Liver (tissue), 9 donors: ENCODE data around the gene USF2. TPM values are rescaled to one million over a fixed set of nuclear protein-coding genes. Genes with fewer than 3 reads are reported as not detected.

Source experiments
- DNase-seq: peaks from one replicate; pipeline ENCODE4 v3.0.0-alpha.2; 2017; ENCODE audit warnings: low spot score
- H3K27ac ChIP-seq, 2 donors: one replicate each; pipeline ENCODE4 v1.7.0; 2013; ENCODE audit warnings: inconsistent platforms in 2 of 2, low read length in 2 of 2, control low read depth in 1 of 2, low read depth in 1 of 2, mild to moderate bottlenecking in 1 of 2
- H3K27me3 ChIP-seq, 4 donors: one replicate each; pipeline versions ENCODE4 v1.6.1 to v1.7.0; 2013; ENCODE audit warnings: low read length in 3 of 4, inconsistent platforms in 1 of 4, mild to moderate bottlenecking in 1 of 4, moderate library complexity in 1 of 4; ENCODE audit not compliant: control insufficient read depth in 4 of 4, insufficient read depth in 4 of 4
- H3K36me3 ChIP-seq, 4 donors: one replicate each; pipeline versions ENCODE4 v1.6.1 to v1.7.0; 2013; ENCODE audit warnings: low read length in 3 of 4, mild to moderate bottlenecking in 3 of 4, low read depth in 1 of 4, moderate library complexity in 1 of 4; ENCODE audit not compliant: control insufficient read depth in 4 of 4, insufficient read depth in 3 of 4
- H3K4me1 ChIP-seq, 4 donors: one replicate each; pipeline versions ENCODE4 v1.6.1 to v1.7.0; 2013; ENCODE audit warnings: low read length in 3 of 4, mild to moderate bottlenecking in 3 of 4, moderate library complexity in 1 of 4; ENCODE audit not compliant: control insufficient read depth in 4 of 4, insufficient read depth in 4 of 4
- H3K4me3 ChIP-seq, 3 donors: one replicate each; pipeline versions ENCODE4 v1.6.1 to v1.7.0; 2013; ENCODE audit warnings: low read length in 3 of 3, control low read depth in 1 of 3, low read depth in 1 of 3, mild to moderate bottlenecking in 1 of 3
- H3K9ac ChIP-seq, 2 donors: one replicate each; pipeline ENCODE4 v1.7.0; 2013; ENCODE audit warnings: low read length in 2 of 2, mild to moderate bottlenecking in 2 of 2, moderate library complexity in 2 of 2, control low read depth in 1 of 2, low read depth in 1 of 2
- H3K9me3 ChIP-seq, 4 donors: one replicate each; pipeline versions ENCODE4 v1.6.1 to v1.7.0; 2013; ENCODE audit warnings: low read length in 3 of 4; ENCODE audit not compliant: control insufficient read depth in 4 of 4
- GABPA ChIP-seq, 2 donors: IDR thresholded peaks in 1 of 2; conservative IDR thresholded peaks in 1 of 2; 2 replicates each; pipeline ENCODE4 v1.6.1; 2016; ENCODE audit warnings: antibody characterized with exemption in 2 of 2, mild to moderate bottlenecking in 1 of 2, moderate library complexity in 1 of 2
- JUND ChIP-seq, 2 donors: IDR thresholded peaks; 2 replicates each; pipeline ENCODE4 v1.6.1; 2016; ENCODE audit warnings: antibody characterized with exemption in 2 of 2
- NR2F2 ChIP-seq: IDR thresholded peaks from 2 replicates; pipeline ENCODE4 v1.6.1; 2016; ENCODE audit warnings: antibody characterized with exemption
- RAD21 ChIP-seq, 2 donors: IDR thresholded peaks; 2 replicates each; pipeline ENCODE4 v1.6.1; 2016; ENCODE audit warnings: antibody characterized with exemption in 2 of 2, mild to moderate bottlenecking in 2 of 2
- RXRA ChIP-seq, 2 donors: IDR thresholded peaks; 2 replicates each; pipeline ENCODE4 v1.6.1; 2017 to 2018; ENCODE audit warnings: antibody characterized with exemption in 2 of 2, mild to moderate bottlenecking in 1 of 2
- YY1 ChIP-seq: IDR thresholded peaks from 2 replicates; pipeline ENCODE4 v1.6.1; 2016; ENCODE audit warnings: antibody characterized with exemption, mild to moderate bottlenecking
- WGBS: extraction: QIAGEN DNeasy Blood & Tissue Kit; methylation state at CpG from one replicate; pipeline ENCODE4 v1.1.7; 2013; 5-methylcytosine and 5-hydroxymethylcytosine counted together
- polyA plus RNA-seq, 2 donors: library from polyadenylated mRNA; stranded (reverse) in 1 of 2; unstranded in 1 of 2; fragments of 200-250 nt in 1 of 2; fragments of >200 nt in 1 of 2; fragmentation: Nextera tagmentation in 1 of 2; extraction: Ambion mirVana in 1 of 2; gene quantifications; one replicate each; pipeline versions ENCODE4 v1.2.1 to v1.2.3, GENCODE V29; 2013 to 2015
- total RNA-seq, 2 donors: library from RNA; depleted of rRNA; stranded (reverse); fragments of >200 nt; gene quantifications; one replicate each; pipeline ENCODE4 v1.2.3, GENCODE V29; 2014
- TF ChIP-seq, protein P1 (sequence below): IDR thresholded peaks from 2 replicates; pipeline ENCODE4 v1.6.1; 2016; ENCODE audit warnings: antibody characterized with exemption
- TF ChIP-seq, protein P2 (sequence below): IDR thresholded peaks from 2 replicates; pipeline ENCODE4 v1.6.1; 2016; ENCODE audit warnings: antibody characterized with exemption
- TF ChIP-seq, protein P3 (sequence below): fragments of 150-350 bp; IDR thresholded peaks from 2 replicates; pipeline ENCODE4 v1.5.1; 2017; ENCODE audit warnings: improper control_type of control experiment, low read depth, low read length; ENCODE audit not compliant: missing input control
- TF ChIP-seq, protein P4 (sequence below): IDR thresholded peaks from 2 replicates; pipeline ENCODE4 v1.6.1; 2016; ENCODE audit warnings: antibody characterized with exemption
- TF ChIP-seq, protein P5 (sequence below): IDR thresholded peaks from 2 replicates; pipeline ENCODE4 v1.6.1; 2016; ENCODE audit warnings: antibody characterized with exemption, mild to moderate bottlenecking
- donor health status: healthy.
- donor health status: healthy.
- donor health status: healthy.
- donor health status: healthy.
- donor health status: healthy.

Gene USF2
- total and polyA plus RNA-seq, 4 donors = 22.8 to 85.9 (median 55.9) TPM

DNA sequence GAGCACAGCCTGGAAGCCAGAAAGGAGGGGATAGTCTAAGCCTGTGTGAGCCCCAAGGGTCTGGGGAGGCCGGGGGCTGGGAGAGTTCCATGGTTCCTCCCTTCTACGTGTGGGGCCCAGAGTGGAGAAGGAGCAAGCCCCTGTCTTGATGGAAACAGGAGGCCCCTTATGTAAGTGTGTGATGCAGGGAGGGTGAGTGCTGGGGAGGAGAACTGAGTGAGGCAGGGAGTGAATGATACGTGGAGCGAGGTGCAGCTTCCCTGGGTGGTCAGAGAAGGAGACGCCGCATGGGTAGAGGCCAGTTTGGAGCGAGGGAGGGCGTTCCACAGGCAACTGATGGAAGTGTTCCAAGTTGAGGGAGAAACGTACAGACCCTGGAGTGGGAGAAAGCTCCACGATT is 39.2 kb downstream of the USF2 start:
- no peak overlapping the region for H3K9ac ChIP-seq
- peaks cover 0 to 8% (median 4%) of the 10 kb centered on the region in 4 donors for H3K4me1 ChIP-seq
- no peaks in the 10 kb centered on the region for H3K27me3 ChIP-seq
- H3K9me3 ChIP-seq = no peaks in the 10 kb centered on the region
- no peaks in the 10 kb centered on the region for H3K36me3 ChIP-seq
- TF ChIP-seq YY1 (no peak), RAD21 (IDR thresholded peaks at IDR 0.05) (no peak)
- no peak overlapping the region for H3K4me3 ChIP-seq
- H3K27ac ChIP-seq = no peak overlapping the region
- 86% methylated on average over 10 of the region's 10 CpGs for WGBS
- DNase-seq = no peak

DNA sequence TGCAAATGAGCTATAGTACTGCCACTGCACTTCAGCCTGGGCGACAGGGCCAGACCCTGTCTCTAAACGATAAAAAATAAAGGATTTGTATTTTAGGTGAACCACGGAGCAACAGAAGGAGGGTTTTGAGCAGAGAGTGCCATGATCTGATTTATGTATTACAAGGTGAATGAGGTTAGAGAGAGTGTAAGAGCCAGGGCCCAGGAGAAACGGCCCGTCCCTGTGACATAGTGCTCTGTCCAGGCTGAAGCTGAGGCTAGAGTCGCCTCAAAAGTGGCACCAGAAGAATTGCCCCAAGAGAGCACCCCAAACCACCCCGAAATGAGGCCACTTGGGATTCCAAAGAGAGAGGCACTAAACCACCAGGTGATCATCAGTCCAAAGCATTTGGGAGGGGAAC is 40.1 kb downstream of the USF2 start:
- TF ChIP-seq JUND (IDR thresholded peaks at IDR 0.05) (no peak), RXRA (IDR thresholded peaks at IDR 0.05) (no peak), RAD21 (IDR thresholded peaks at IDR 0.05) (no peak), NR2F2 (no peak), YY1 (no peak), GABPA (IDR thresholded peaks at IDR 0.05 in 1 of 2, conservative IDR thresholded peaks at IDR 0.05 in 1 of 2) (no peak)
- TF ChIP-seq, protein P1, sequence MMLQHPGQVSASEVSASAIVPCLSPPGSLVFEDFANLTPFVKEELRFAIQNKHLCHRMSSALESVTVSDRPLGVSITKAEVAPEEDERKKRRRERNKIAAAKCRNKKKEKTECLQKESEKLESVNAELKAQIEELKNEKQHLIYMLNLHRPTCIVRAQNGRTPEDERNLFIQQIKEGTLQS = no peak
- TF ChIP-seq, protein P2, sequence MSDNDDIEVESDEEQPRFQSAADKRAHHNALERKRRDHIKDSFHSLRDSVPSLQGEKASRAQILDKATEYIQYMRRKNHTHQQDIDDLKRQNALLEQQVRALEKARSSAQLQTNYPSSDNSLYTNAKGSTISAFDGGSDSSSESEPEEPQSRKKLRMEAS = no peak
- TF ChIP-seq, protein P3, sequence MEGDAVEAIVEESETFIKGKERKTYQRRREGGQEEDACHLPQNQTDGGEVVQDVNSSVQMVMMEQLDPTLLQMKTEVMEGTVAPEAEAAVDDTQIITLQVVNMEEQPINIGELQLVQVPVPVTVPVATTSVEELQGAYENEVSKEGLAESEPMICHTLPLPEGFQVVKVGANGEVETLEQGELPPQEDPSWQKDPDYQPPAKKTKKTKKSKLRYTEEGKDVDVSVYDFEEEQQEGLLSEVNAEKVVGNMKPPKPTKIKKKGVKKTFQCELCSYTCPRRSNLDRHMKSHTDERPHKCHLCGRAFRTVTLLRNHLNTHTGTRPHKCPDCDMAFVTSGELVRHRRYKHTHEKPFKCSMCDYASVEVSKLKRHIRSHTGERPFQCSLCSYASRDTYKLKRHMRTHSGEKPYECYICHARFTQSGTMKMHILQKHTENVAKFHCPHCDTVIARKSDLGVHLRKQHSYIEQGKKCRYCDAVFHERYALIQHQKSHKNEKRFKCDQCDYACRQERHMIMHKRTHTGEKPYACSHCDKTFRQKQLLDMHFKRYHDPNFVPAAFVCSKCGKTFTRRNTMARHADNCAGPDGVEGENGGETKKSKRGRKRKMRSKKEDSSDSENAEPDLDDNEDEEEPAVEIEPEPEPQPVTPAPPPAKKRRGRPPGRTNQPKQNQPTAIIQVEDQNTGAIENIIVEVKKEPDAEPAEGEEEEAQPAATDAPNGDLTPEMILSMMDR = no peak
- TF ChIP-seq, protein P4, sequence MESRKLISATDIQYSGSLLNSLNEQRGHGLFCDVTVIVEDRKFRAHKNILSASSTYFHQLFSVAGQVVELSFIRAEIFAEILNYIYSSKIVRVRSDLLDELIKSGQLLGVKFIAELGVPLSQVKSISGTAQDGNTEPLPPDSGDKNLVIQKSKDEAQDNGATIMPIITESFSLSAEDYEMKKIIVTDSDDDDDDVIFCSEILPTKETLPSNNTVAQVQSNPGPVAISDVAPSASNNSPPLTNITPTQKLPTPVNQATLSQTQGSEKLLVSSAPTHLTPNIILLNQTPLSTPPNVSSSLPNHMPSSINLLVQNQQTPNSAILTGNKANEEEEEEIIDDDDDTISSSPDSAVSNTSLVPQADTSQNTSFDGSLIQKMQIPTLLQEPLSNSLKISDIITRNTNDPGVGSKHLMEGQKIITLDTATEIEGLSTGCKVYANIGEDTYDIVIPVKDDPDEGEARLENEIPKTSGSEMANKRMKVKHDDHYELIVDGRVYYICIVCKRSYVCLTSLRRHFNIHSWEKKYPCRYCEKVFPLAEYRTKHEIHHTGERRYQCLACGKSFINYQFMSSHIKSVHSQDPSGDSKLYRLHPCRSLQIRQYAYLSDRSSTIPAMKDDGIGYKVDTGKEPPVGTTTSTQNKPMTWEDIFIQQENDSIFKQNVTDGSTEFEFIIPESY = no peak
- TF ChIP-seq, protein P5, sequence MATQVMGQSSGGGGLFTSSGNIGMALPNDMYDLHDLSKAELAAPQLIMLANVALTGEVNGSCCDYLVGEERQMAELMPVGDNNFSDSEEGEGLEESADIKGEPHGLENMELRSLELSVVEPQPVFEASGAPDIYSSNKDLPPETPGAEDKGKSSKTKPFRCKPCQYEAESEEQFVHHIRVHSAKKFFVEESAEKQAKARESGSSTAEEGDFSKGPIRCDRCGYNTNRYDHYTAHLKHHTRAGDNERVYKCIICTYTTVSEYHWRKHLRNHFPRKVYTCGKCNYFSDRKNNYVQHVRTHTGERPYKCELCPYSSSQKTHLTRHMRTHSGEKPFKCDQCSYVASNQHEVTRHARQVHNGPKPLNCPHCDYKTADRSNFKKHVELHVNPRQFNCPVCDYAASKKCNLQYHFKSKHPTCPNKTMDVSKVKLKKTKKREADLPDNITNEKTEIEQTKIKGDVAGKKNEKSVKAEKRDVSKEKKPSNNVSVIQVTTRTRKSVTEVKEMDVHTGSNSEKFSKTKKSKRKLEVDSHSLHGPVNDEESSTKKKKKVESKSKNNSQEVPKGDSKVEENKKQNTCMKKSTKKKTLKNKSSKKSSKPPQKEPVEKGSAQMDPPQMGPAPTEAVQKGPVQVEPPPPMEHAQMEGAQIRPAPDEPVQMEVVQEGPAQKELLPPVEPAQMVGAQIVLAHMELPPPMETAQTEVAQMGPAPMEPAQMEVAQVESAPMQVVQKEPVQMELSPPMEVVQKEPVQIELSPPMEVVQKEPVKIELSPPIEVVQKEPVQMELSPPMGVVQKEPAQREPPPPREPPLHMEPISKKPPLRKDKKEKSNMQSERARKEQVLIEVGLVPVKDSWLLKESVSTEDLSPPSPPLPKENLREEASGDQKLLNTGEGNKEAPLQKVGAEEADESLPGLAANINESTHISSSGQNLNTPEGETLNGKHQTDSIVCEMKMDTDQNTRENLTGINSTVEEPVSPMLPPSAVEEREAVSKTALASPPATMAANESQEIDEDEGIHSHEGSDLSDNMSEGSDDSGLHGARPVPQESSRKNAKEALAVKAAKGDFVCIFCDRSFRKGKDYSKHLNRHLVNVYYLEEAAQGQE = no peak
- H3K36me3 ChIP-seq = no peaks in the 10 kb centered on the region
- H3K27me3 ChIP-seq = no peaks in the 10 kb centered on the region
- WGBS = 94% methylated on average over 7 of the region's 7 CpGs
- no peak overlapping the region for H3K9ac ChIP-seq
- H3K4me3 ChIP-seq = no peak overlapping the region
- peaks cover 0 to 8% (median 5%) of the 10 kb centered on the region in 4 donors for H3K4me1 ChIP-seq
- no peak for DNase-seq
- H3K27ac ChIP-seq = no peak overlapping the region
- no peaks in the 10 kb centered on the region for H3K9me3 ChIP-seq
